HG03571 (cell line): ENCODE measurements around the gene MBTPS1.
A peak's percentile ranks its signal among the peaks of the same experiment; 100 is the strongest.
"Not testable (repeated sequence)": the region's sequence is repeated elsewhere in the genome, so short reads cannot be mapped to it uniquely, and the experiment has no call there.

Source experiments
- ATAC-seq: cut with Tn5 transposase; IDR thresholded peaks from one replicate; pipeline ENCODE4 v1.9.1; 2021; ENCODE audit not compliant: unreplicated experiment

The MBTPS1 gene

GRCh38 chr16:84137769-84138357, 21.1 kb upstream of the MBTPS1 start:
- ATAC-seq, result no peak

GRCh38 chr16:84137287-84137686, 20.5 kb upstream of the MBTPS1 start:
- no peak for ATAC-seq

- ATAC-seq, result no peak
Observed at GRCh38 chr16:84136331-84137125, 19.8 kb upstream of the MBTPS1 start.

- no peak for ATAC-seq
Observed at GRCh38 chr16:84132527-84133285, 16.0 kb upstream of the MBTPS1 start.

- no peak for ATAC-seq
Observed at GRCh38 chr16:84131117-84131516, 14.4 kb upstream of the MBTPS1 start.

DNA sequence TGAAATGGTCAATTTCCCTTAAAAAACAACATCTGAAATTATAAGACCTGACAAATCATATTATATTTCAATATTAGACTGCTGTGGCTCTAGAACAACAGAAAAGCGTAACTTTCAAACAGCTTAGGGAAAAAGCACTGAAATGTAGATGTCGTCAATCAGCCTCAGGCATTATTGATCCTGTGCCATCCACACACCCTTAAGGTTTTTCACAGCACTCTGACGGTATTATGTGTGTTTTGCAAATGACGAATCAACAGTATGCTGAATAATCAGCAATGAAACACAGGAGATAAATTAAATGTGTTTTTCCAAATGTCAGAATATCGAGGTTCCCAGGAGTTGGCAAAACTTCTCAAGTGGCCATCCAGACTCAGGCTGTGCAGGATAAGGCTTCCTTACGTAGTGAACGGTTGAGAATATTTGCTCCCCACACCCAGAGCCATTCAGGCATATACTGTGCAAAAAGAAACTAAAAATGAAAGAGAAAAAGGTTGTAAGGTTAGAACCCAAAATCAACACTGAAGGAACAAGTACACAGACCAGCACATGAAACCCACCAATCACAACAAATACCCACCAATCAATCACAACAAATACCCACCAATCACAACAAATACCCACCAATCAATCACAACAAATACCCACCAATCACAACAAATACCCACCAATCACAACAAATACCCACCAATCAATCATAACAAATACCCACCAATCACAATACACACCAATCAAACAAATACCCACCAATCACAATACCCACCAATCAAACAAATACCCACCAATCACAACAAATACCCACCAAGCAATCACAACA, 7.7 kb upstream of the MBTPS1 start:
- ATAC-seq, result no peak

DNA sequence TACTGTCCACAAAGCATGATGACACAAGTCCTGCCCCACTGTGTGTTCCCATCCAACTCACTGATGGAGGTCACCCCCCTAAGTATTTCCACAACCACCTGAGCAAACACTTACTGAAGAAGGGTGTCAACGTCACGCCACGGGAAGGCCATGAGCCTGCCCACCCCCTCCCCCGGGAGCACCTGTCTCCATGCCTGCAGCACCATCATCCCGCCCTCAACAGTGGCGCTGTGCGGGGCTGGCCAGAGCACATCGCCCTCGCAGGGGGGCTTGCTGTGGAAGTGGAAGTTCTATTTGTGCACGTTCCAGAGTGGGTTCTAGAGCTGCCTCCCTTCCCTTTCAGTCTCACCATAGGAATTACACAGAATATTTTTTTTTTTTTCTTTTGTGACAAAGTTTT, 4.3 kb upstream of the MBTPS1 start:
- no peak for ATAC-seq

GRCh38 chr16:84120023-84120422, 3.3 kb upstream of the MBTPS1 start:
- no peak for ATAC-seq

DNA sequence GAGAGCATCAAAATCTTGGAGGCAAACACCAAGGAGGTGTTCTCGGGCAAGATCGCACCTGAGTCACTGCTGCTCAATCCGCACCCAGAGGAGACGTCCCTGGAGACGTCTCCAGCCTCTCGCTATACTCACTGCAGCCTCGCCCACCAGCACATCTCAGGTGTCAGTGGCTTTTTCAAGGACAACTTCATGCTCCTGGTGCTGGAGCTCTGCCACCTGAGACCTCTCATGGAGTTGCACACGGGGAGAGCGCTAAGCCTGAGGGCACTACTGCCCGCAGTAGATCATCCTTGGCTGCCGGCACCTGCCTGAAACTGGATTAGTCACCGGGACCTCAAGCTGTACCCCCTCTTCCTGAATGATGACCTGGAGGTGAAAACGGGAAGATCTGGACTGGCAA, 2.6 kb upstream of the MBTPS1 start:
- ATAC-seq, result no peak

GRCh38 chr16:84118315-84118714, 1.6 kb upstream of the MBTPS1 start:
- ATAC-seq, result not testable (repeated sequence)

DNA sequence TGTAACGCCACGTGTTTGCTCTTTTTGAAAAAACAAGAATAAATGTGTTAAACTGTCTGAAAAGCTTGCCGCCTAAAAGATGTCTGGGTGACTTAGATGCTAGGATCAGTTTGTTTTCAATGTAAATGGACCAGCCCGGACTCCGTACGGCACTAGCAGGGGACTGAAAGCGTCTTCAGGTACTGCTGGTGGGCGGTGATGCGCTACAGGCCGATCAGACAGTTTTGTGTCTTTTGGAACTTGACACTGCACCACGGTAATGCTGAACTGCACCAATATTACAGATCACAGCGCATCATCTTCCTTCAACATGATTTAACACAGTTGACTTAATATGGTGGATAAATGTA, 727 bp upstream of the MBTPS1 start:
- ATAC-seq, result no peak

GRCh38 chr16:84115919-84116719, 623 bp downstream of the MBTPS1 start:
- peak; percentile 37 for ATAC-seq

GRCh38 chr16:84111949-84112348, 4.8 kb downstream of the MBTPS1 start:
- ATAC-seq, result not testable (repeated sequence)

DNA sequence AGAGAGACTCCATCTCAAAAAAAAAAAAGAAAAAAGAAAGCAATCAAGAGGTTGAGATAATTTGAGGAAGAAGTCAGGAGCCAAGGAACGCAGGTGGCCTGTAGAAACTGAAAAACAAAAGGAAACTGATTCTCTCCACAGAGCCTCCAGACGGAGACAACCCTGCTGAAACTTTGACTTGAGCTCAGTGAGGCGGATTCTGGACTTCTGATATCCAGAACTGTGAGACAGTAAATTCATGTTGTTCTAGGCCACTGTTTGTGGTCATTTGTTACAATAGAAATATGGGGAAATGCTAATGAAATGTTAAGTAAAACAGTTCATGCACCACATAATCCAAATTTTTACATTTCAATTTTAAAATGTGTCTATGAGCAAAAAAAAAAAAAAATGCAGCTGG, 5.2 kb downstream of the MBTPS1 start:
- ATAC-seq, result no peak

GRCh38 chr16:84110527-84110926, 6.2 kb downstream of the MBTPS1 start:
- no peak for ATAC-seq

GRCh38 chr16:84109598-84110335, 7.0 kb downstream of the MBTPS1 start:
- no peak for ATAC-seq

DNA sequence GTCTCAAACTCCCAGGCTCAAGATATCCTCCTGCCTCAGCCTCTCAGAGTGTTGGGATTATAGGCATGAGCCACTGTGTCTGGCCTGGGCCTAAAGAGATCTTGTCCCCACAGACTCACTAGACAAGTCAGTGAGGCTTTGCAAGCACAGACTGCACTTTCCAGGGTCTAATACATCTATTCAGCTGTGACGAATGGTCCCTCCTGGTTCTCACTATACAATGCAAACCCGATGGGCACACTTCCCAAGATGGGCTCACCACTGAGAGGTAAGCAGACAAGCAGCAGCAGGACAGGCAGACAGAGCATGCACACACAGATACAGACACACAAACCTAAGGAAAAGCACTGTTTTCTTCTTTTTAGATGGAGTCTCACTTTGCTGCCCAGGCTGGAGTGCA, 8.8 kb downstream of the MBTPS1 start:
- ATAC-seq, result no peak

DNA sequence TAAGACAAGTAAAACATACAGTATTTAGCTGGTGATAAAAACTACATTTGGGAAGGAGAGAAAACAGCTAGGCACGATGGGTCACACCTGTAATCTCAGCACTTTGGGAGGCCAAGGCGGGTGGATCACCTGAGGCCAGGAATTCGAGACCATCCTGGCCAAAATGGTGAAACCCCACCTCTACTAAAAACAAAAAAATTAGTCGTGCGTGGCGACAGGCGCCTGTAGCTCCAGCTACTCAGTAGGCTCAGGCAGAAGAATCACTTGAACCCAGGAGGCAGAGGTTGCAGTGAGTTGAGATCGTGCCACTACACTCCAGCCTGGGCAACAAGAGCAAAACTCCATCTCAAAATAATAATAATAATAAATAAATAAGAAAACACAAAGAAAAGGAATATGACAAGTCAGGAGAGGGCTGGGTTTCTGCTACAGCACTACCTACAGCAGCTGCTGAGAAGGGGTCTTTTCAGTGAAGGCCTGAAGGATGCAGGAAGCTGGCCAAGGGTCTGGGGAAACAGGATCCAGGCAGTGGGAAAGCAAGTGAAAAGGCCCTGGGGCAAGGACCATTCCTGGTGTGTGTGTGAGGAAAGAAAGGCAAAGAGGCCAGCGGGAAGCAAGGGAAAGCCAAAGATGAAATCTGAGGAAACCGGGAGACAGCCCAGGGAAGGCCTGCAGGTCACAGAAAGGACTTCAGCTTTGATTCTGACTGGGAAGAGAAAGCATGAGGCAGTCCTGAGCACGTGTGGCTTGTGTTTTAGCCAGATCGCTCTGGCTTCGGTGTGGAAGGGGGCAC, 10.6 kb downstream of the MBTPS1 start:
- no peak for ATAC-seq

- ATAC-seq, result no peak
Observed at GRCh38 chr16:84105301-84105815, 11.4 kb downstream of the MBTPS1 start.
